Breast epithelium (tissue), 4 donors: ENCODE measurements around the gene CHMP1A. TPM values are rescaled to one million over a fixed set of nuclear protein-coding genes. Genes with fewer than 3 reads are reported as not detected.

Experiments
- DNase-seq, 2 donors: peaks; one replicate each; pipeline ENCODE4 v3.0.0-alpha.2; 2019; ENCODE audit warnings: low spot score in 2 of 2
- H3K27ac ChIP-seq, 2 donors: fragments of 200-600 bp; sonication (generic) in 1 of 2; one replicate each; pipeline ENCODE4 v1.5.1; 2016 to 2019; ENCODE audit warnings: mild to moderate bottlenecking in 1 of 2
- H3K27me3 ChIP-seq, 2 donors: fragments of 200-600 bp; sonication (generic) in 1 of 2; one replicate each; pipeline versions ENCODE4 v1.5.1 to v1.6.0; 2017 to 2019; ENCODE audit warnings: control low read depth in 1 of 2, mild to moderate bottlenecking in 1 of 2
- H3K36me3 ChIP-seq: fragments of 200-600 bp; one replicate; pipeline ENCODE4 v1.5.1; 2019
- H3K4me1 ChIP-seq, 2 donors: fragments of 200-600 bp; sonication (generic); one replicate each; pipeline ENCODE4 v1.5.1; 2016 to 2019; ENCODE audit warnings: control low read depth in 1 of 2
- H3K4me3 ChIP-seq, 3 donors: fragments of 200-600 bp; sonication (generic); 1 replicate in 2 of 3; 2 replicates in 1 of 3; pipeline ENCODE4 v1.5.1; 2016 to 2019; ENCODE audit warnings: mild to moderate bottlenecking in 3 of 3, moderate library complexity in 2 of 3
- H3K9me3 ChIP-seq, 2 donors: fragments of 200-600 bp; sonication (generic) in 1 of 2; one replicate each; pipeline ENCODE4 v1.5.1; 2016 to 2019; ENCODE audit warnings: control low read depth in 1 of 2
- POLR2A ChIP-seq: fragments of 450-650 bp; IDR thresholded peaks from one replicate; pipeline ENCODE4 v1.6.1; 2016; ENCODE audit warnings: antibody characterized with exemption, mild to moderate bottlenecking, moderate library complexity
- POLR2AphosphoS5 ChIP-seq, 3 donors: sonication (generic); formaldehyde crosslinking; IDR thresholded peaks; one replicate each; pipeline ENCODE4 v1.6.1; 2017; ENCODE audit warnings: antibody characterized with exemption in 3 of 3
- intact Hi-C: fragments of 100-400 bp; cut with DNase I; formaldehyde crosslinking; loops from one replicate; pipeline ENCODE4 v1.15.1; 2023; ENCODE audit warnings: low total_unique reads
- total RNA-seq, 3 donors: library from RNA; depleted of rRNA; stranded (reverse); fragments of >200 nt; gene quantifications; one replicate each; pipeline ENCODE4 v1.1.0, GENCODE V29; 2016
- TF ChIP-seq, protein P1 (sequence below), 3 donors: fragments of 450-650 bp; IDR thresholded peaks; one replicate each; pipeline ENCODE4 v1.5.1; 2016 to 2017; ENCODE audit warnings: antibody characterized with exemption in 3 of 3, mild to moderate bottlenecking in 3 of 3, moderate library complexity in 3 of 3

The CHMP1A gene
- total RNA-seq = 10 to 100 TPM; 67.5 to 100.0 (median 86.2) TPM

DNA sequence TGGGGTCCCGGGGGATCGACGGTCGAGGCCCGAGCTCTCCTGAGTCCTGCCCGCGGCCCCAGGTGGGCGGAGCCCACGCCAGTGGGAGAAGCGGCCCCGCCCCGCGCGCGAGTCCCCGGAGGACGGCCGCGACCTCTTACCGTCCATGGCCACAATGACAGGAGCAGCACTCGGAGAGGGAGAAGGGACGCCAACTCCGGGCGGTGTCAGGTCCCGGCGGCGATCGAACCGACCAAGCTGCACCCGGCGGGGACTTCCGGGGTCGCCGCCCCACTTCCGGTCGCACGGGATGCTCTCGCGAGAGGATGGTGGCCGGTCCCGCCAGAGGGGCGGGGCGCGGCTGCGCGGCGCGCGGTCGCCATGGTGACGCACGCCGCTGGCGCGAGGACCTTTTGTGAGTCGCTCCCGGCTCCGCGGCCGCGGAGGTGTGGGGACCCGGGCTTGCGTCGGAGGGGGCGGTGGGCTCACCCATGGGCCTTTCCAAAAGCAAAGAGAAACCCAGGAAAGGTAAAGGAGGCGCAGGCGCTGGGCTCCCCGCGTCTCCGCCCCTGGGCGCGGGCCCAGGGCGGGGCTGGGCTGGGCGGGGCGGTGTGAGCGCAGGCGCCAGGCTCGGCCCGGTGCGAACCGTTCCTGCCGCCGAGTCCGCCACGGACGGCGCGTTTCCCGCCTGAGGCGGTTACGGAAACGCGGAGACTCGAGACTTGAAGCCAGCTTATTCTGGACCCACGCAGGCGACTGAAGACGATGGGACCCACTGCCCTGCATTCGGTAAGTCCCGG, at the start of gene CHMP1A, which contains the start of gene SPATA33:
TSS of gene CHMP1A (minus strand) at position 267 of the 779 bp plus-strand sequence. CDS start at position 147, 120 bp downstream.
TSS of gene SPATA33 (plus strand) at position 395 of the 779 bp plus-strand sequence. CDS start at position 471, 76 bp downstream.
- no peaks in the 10 kb centered on the region for H3K27me3 ChIP-seq
- peak within 1 kb of the TSS; percentile 83 for H3K27ac ChIP-seq
- H3K36me3 ChIP-seq = no peaks in the 10 kb centered on the region
- DNase-seq = peak; percentile 84 to 90
- no peaks in the 10 kb centered on the region for H3K9me3 ChIP-seq
- peaks cover 2 to 10% of the 10 kb centered on the region in 2 donors for H3K4me1 ChIP-seq
- TF ChIP-seq, protein P1, sequence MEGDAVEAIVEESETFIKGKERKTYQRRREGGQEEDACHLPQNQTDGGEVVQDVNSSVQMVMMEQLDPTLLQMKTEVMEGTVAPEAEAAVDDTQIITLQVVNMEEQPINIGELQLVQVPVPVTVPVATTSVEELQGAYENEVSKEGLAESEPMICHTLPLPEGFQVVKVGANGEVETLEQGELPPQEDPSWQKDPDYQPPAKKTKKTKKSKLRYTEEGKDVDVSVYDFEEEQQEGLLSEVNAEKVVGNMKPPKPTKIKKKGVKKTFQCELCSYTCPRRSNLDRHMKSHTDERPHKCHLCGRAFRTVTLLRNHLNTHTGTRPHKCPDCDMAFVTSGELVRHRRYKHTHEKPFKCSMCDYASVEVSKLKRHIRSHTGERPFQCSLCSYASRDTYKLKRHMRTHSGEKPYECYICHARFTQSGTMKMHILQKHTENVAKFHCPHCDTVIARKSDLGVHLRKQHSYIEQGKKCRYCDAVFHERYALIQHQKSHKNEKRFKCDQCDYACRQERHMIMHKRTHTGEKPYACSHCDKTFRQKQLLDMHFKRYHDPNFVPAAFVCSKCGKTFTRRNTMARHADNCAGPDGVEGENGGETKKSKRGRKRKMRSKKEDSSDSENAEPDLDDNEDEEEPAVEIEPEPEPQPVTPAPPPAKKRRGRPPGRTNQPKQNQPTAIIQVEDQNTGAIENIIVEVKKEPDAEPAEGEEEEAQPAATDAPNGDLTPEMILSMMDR (IDR thresholded peaks at IDR 0.05) = no peak
- peak; percentile 88 to 90 (median 89) for TF ChIP-seq POLR2AphosphoS5 (IDR thresholded peaks at IDR 0.05)
- TF ChIP-seq POLR2A = peak; percentile 40
- intact Hi-C loops = no loop called here
- peak within 1 kb of the TSS; percentile 95 to 100 (median 97) for H3K4me3 ChIP-seq

DNA sequence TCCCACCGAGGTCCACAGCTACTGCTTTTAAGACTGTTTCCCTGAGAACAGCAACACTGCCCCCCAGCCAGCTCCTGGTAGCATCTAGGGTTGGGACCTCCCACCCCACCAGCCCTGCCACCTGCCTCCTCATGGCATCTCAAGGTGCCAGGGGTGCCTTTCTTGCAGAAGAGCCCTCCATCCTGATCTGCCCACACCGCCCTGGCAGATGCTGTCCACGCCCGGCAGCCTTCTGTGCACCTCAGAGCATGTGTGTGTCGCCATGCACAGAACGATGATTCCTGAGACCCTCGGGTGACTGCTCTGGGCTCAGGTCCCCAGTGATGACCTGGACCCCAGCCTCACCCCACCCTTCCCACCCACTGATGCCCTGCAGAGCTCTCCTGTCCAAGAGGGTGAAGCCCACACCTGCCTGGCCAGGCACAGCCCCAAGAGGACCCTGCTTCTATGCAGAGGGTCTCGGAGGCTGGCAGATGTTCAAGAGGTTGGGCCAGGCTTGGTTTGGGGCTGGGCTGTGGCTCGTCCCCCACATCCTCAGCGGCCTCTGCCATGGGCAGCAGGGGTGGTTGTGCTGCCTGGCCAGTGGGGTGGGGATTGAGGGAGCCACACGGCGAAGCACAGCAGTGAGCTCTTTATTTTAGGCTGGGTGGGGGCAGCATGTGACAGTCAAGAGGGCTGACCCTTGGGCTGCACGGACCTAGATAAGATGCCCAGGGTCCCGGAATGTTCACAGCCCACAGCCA, 49.2 kb upstream of the CHMP1A start:
- H3K9me3 ChIP-seq = no peaks in the 10 kb centered on the region
- no peak overlapping the region for H3K27ac ChIP-seq
- intact Hi-C loops = no loop called here
- no peaks in the 10 kb centered on the region for H3K27me3 ChIP-seq
- no peak for TF ChIP-seq POLR2AphosphoS5 (IDR thresholded peaks at IDR 0.05)
- TF ChIP-seq POLR2A = no peak
- TF ChIP-seq, protein P1 (IDR thresholded peaks at IDR 0.05) = no peak
- H3K4me3 ChIP-seq = peak overlapping the region in 1 of 3 donors; percentile 7
- DNase-seq = no peak
- no peaks in the 10 kb centered on the region for H3K4me1 ChIP-seq
- H3K36me3 ChIP-seq = no peaks in the 10 kb centered on the region

DNA sequence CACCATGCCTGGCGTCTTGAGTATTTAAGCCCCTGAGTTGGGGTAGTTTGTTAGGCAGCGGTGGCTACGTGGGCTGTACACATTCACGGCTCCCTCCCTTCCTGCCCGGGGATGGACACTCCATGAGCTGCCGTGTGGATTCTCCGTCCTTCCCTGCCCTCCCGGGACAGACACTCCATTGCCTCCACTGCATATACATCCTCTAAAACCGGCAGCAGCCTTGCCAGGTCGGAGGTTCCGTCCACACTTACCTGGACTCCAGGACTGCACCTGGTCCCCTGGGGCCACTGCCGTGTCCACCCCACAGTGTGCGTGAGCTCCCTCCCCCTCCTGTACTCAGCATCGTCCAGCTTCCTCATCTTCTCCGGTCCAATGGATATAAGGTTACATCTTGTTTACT, 47.5 kb upstream of the CHMP1A start:
- no peak overlapping the region for H3K4me3 ChIP-seq
- TF ChIP-seq POLR2A (no peak), POLR2AphosphoS5 (IDR thresholded peaks at IDR 0.05) (no peak)
- TF ChIP-seq, protein P1 (IDR thresholded peaks at IDR 0.05) = no peak
- intact Hi-C loops = no loop called here
- no peak for DNase-seq
- no peaks in the 10 kb centered on the region for H3K4me1 ChIP-seq
- H3K36me3 ChIP-seq = no peaks in the 10 kb centered on the region
- no peak overlapping the region for H3K27ac ChIP-seq
- H3K27me3 ChIP-seq = no peaks in the 10 kb centered on the region
- H3K9me3 ChIP-seq = no peaks in the 10 kb centered on the region

DNA sequence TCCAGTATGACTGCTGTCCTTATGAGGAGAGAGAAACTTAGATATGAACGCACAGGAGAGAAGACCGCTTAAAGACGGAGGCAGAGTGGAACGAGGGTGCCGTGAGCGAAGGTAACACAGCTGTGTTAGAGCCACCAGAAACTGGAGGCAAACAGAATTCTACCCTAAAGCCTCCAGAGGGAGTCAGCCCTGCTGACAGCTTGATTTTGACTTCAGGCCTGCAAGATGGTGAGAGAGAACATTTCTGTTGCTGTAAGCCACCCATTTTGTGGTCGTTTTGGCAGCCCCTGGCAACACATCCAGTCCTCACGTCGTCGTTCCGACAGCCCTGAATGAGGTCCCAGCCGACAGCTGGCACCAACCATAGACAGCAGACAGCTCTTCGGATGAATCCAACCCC, 46.8 kb upstream of the CHMP1A start:
- TF ChIP-seq POLR2A (no peak), POLR2AphosphoS5 (IDR thresholded peaks at IDR 0.05) (no peak)
- TF ChIP-seq, protein P1 (IDR thresholded peaks at IDR 0.05) = no peak
- H3K27me3 ChIP-seq = no peaks in the 10 kb centered on the region
- intact Hi-C loops = no loop called here
- no peaks in the 10 kb centered on the region for H3K9me3 ChIP-seq
- H3K27ac ChIP-seq = no peak overlapping the region
- no peak for DNase-seq
- H3K36me3 ChIP-seq = no peaks in the 10 kb centered on the region
- no peaks in the 10 kb centered on the region for H3K4me1 ChIP-seq
- H3K4me3 ChIP-seq = no peak overlapping the region
